ENCODE data around the gene TDP2. TPM values are rescaled to one million over a fixed set of nuclear protein-coding genes. Genes with fewer than 3 reads are reported as not detected.

The TDP2 gene
- total RNA-seq, 1 donor = 22.9 TPM

DNA sequence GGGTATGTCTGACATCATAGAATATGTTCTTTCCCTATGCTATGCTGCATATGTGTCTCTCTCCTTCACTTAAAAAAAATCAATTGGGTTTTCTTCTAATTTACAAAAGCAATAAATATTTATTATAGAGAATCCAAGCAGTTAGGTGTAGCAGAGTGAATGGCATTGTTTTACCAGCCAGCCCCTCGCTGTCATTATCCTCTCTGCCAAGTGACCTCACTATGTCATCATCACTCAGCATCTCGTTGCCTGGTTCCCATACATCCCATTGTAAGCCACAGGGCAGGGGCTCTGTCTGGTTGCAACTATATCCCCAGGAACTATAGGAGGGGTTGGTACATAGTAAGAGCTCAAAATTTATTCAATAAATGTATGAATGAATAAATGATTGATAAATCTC is 52.1 kb downstream of the TDP2 start:
- no peak for DNase-seq (ENCODE audit: low read depth)
- TF ChIP-seq, protein P1, sequence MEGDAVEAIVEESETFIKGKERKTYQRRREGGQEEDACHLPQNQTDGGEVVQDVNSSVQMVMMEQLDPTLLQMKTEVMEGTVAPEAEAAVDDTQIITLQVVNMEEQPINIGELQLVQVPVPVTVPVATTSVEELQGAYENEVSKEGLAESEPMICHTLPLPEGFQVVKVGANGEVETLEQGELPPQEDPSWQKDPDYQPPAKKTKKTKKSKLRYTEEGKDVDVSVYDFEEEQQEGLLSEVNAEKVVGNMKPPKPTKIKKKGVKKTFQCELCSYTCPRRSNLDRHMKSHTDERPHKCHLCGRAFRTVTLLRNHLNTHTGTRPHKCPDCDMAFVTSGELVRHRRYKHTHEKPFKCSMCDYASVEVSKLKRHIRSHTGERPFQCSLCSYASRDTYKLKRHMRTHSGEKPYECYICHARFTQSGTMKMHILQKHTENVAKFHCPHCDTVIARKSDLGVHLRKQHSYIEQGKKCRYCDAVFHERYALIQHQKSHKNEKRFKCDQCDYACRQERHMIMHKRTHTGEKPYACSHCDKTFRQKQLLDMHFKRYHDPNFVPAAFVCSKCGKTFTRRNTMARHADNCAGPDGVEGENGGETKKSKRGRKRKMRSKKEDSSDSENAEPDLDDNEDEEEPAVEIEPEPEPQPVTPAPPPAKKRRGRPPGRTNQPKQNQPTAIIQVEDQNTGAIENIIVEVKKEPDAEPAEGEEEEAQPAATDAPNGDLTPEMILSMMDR (IDR thresholded peaks at IDR 0.05; ENCODE audit: insufficient read depth, low read depth, low read length) = no peak
- no peak overlapping the region for H3K4me3 ChIP-seq (ENCODE audit: low read depth, low read length)

DNA sequence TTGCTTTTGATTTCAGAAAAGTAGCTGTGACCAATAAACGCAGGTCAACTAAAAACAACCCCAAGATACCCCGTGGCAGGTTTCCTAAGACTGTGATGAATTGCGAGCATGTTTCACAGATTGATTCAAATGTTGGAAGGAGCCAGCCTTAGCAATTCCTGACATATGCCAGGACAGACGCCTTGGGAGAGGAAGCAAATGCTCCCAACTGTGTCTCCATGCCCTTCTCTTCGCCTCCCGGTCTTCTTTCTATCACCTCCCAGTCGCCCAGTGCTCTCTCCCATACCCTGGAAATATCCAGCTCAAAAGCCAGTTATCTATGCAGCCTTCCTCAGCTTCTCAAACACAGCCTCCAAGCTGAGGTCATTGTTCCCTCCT is 52.7 kb downstream of the TDP2 start:
- no peak overlapping the region for H3K4me3 ChIP-seq (ENCODE audit: low read depth, low read length)
- TF ChIP-seq, protein P1 (IDR thresholded peaks at IDR 0.05; ENCODE audit: insufficient read depth, low read depth, low read length) = no peak
- no peak for DNase-seq (ENCODE audit: low read depth)

DNA sequence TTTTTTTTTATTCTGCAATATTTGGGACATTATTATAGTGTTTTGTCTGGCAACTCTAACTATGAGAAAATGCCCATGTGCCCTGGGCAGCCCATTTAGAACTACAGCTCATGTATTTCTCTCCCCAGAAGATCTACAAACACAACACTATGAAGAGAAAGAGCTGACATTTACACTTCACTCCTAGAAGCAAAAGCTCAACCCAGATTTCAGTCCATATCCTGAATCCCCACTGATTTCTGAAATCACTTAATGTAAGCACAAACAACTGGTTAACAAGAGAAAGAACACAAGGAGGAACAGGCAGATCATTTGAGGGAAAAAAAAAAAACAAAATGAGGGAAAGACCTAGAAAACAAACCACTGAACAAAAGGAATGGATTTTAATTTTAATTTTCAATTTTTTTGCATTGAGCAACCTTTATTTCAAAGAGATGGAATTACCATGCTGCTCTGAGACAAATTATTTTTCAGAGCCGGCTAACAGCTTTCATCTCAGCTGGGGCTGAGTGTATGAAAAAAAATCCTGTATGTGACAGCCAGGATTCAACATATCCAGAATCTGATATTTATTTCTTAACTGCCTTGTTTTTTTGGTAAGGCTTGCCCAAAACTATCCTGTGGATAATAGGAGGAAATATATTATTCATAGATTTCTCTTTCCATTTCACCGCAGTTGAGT is 53.2 kb downstream of the TDP2 start:
- no peak for DNase-seq (ENCODE audit: low read depth)
- H3K4me3 ChIP-seq (ENCODE audit: low read depth, low read length) = no peak overlapping the region
- TF ChIP-seq, protein P1 (IDR thresholded peaks at IDR 0.05; ENCODE audit: insufficient read depth, low read depth, low read length) = no peak

DNA sequence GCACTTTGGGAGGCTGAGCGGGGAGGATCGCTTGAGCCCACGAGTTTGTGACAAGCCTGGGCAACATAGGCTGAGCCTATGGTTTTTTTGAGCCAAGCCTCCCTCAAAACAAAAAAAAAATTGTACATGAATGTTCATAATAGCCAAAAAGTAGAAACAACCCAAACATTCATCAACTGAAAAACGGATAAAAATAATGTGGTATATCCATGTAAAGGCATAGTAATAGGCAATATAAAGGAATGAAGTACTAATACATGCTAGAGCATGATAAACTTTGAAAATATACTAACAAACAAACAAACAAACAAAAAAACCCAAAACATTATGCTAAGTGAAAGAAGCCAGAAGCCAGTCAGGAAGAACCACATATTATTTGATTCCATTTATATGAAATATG is 56.0 kb downstream of the TDP2 start:
- TF ChIP-seq, protein P1 (IDR thresholded peaks at IDR 0.05; ENCODE audit: insufficient read depth, low read depth, low read length) = no peak
- H3K4me3 ChIP-seq (ENCODE audit: low read depth, low read length) = no peak overlapping the region
- no peak for DNase-seq (ENCODE audit: low read depth)

DNA sequence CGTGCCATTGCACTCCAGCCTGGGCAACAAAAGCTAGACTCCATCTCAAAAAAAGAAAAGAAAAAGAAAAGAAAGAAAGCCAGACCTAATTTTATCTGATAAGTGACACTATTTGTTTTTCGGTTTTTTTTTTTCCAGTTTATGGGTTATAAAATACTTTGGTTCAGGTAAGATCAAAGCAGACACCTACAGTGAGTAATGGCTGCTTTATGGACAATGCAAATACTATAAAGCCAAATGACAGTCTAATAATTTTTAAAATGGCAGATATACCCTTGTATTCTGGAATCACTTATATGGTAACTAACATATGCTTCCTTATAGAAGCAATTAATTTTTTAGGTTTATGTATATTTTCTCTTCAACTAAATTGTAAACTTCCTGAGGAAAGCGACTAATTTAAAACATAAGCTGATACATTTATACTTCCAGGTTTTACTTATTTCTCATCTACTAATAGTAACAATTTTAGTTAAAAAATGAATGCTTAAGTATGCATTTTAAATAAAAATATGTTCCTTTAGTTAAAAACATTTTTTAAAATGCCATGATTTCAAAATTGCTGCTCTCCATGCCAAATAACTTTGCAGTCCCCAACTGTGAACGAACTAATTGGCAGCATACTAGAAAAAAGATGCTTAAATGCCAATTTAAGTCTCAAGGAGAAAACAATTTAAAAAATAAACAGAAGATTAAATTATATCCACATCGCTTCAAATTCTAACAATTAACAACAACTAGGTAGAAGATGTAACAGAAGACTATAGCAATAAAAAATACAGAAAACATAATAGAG is 59.2 kb downstream of the TDP2 start:
- no peak for DNase-seq (ENCODE audit: low read depth)
- TF ChIP-seq, protein P1 (IDR thresholded peaks at IDR 0.05; ENCODE audit: insufficient read depth, low read depth, low read length) = no peak
- no peak overlapping the region for H3K4me3 ChIP-seq (ENCODE audit: low read depth, low read length)

DNA sequence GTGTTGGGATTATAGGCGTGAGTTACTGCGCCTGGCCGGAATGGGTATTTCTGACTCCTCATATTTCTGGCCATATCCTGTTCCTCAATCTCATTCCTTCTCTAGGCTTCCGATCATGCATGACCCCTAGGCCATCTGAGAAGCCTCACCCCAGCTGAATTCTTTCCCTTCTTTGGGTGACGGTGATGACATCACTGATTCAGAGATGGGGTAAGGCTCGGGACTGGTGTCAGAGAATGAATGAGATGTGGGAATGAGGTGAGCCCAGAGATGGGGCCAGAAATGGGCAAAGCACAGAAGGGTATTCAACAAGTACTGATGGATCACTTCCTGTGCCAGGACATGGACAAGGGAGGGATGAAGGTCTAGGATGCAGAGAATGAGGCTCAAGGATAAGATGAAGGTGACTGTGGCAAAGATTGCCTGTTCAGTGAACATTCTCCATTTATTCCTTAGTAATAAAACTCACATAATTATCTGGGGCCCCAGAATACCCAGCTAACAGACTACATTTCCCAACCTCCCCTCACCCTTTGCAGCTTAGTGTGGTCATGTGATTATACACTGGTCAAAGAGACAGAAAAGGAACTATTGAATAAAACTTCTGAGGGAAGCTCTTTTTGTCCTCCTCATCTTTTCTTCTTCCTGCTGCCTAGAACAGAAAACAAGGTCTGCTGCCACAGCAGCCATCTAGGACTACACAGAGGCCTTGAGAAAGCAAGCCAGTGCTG is 60.3 kb downstream of the TDP2 start:
- no peak overlapping the region for H3K4me3 ChIP-seq (ENCODE audit: low read depth, low read length)
- TF ChIP-seq, protein P1 (IDR thresholded peaks at IDR 0.05; ENCODE audit: insufficient read depth, low read depth, low read length) = no peak
- DNase-seq (ENCODE audit: low read depth) = no peak

Data from fibroblast of villous mesenchyme (primary cell).